Glomerular visceral epithelial cell (primary cell): ENCODE data around the gene CMPK2.
"Not testable (repeated sequence)": the region's sequence is repeated elsewhere in the genome, so short reads cannot be mapped to it uniquely, and the experiment has no call there.

Source experiments
- DNase-seq: peaks from one replicate; pipeline ENCODE4 v3.0.0-alpha.2; 2016; ENCODE audit errors: extremely low spot score

The CMPK2 gene

GRCh38 chr2:6865346-6866274 lies at the start of gene CMPK2:
CMPK2 (minus strand) TSS chr2:6865907; CDS start chr2:6865696, 211 bp downstream.
- DNase-seq = peak; percentile 49

GRCh38 chr2:6915399-6915798 lies 49.7 kb upstream of the CMPK2 start:
- no peak for DNase-seq

GRCh38 chr2:6914828-6915227 lies 49.1 kb upstream of the CMPK2 start:
- peak; percentile 7 for DNase-seq

- no peak for DNase-seq
Measured at GRCh38 chr2:6913415-6914157, 47.9 kb upstream of the CMPK2 start.

GRCh38 chr2:6911721-6912120 lies 46.0 kb upstream of the CMPK2 start:
- no peak for DNase-seq

- DNase-seq = no peak
Measured at GRCh38 chr2:6909431-6910385, 44.0 kb upstream of the CMPK2 start.

GRCh38 chr2:6908291-6908690 lies 42.6 kb upstream of the CMPK2 start:
- no peak for DNase-seq

- DNase-seq = no peak
Measured at GRCh38 chr2:6906165-6906741, 40.5 kb upstream of the CMPK2 start.

GRCh38 chr2:6905668-6906067 lies 40.0 kb upstream of the CMPK2 start:
- DNase-seq = no peak

- DNase-seq = not testable (repeated sequence)
Measured at GRCh38 chr2:6902581-6902980, 36.9 kb upstream of the CMPK2 start.

GRCh38 chr2:6896930-6897759 lies 31.4 kb upstream of the CMPK2 start:
- DNase-seq = peak; percentile 7

- no peak for DNase-seq
Measured at GRCh38 chr2:6893876-6894482, 28.3 kb upstream of the CMPK2 start.

- no peak for DNase-seq
Measured at GRCh38 chr2:6888724-6889123, 23.0 kb upstream of the CMPK2 start.

- no peak for DNase-seq
Measured at GRCh38 chr2:6887751-6888192, 22.1 kb upstream of the CMPK2 start.

- no peak for DNase-seq
Measured at GRCh38 chr2:6885968-6886367, 20.3 kb upstream of the CMPK2 start.

GRCh38 chr2:6885551-6885950 lies 19.8 kb upstream of the CMPK2 start:
- DNase-seq = no peak

GRCh38 chr2:6883448-6884122 lies 17.9 kb upstream of the CMPK2 start:
- no peak for DNase-seq

GRCh38 chr2:6881516-6881915 lies 15.8 kb upstream of the CMPK2 start:
- DNase-seq = no peak

- DNase-seq = no peak
Measured at GRCh38 chr2:6881046-6881445, 15.3 kb upstream of the CMPK2 start.
